Activated naive CD8-positive, alpha-beta T cell treated with anti-CD3 and anti-CD28 coated beads for 36 hours (primary cell): ENCODE results near the gene RAB12. TPM values are rescaled to one million over a fixed set of nuclear protein-coding genes. Genes with fewer than 3 reads are reported as not detected.
"Not testable (repeated sequence)": the region's sequence is repeated elsewhere in the genome, so short reads cannot be mapped to it uniquely, and the experiment has no call there.

Experiments used
- DNase-seq: peaks from one replicate; pipeline ENCODE4 v3.0.0; 2021
- H3K27ac Mint-ChIP-seq: one replicate; pipeline ENCODE4 v1.8.0; 2022; ENCODE audit warnings: mild to moderate bottlenecking, moderate library complexity, mixed read lengths
- H3K27me3 Mint-ChIP-seq: one replicate; pipeline ENCODE4 v1.8.0; 2022; ENCODE audit warnings: mild to moderate bottlenecking, mixed read lengths
- H3K36me3 Mint-ChIP-seq: one replicate; pipeline ENCODE4 v1.8.0; 2021; ENCODE audit warnings: mild to moderate bottlenecking, mixed read lengths
- H3K4me1 Mint-ChIP-seq: one replicate; pipeline ENCODE4 v1.8.0; 2021; ENCODE audit warnings: mixed read lengths
- H3K4me3 Mint-ChIP-seq: one replicate; pipeline ENCODE4 v1.8.0; 2022; ENCODE audit warnings: mild to moderate bottlenecking, moderate library complexity, mixed read lengths
- H3K9me3 Mint-ChIP-seq: one replicate; pipeline ENCODE4 v1.8.0; 2022; ENCODE audit warnings: mixed read lengths
- total RNA-seq, 2 experiments: library from RNA; stranded (reverse); gene quantifications; one replicate each; pipeline ENCODE4 v1.2.3, GENCODE V29; 2021

Gene RAB12
- total RNA-seq, 2 experiments from 2014 or later, result 12.5 to 14.8 TPM

GRCh38 chr18:8622625-8623024 lies 13.4 kb downstream of the RAB12 start:
- not testable (repeated sequence) for DNase-seq, H3K27me3 Mint-ChIP-seq, H3K27ac Mint-ChIP-seq, H3K4me3 Mint-ChIP-seq, H3K9me3 Mint-ChIP-seq
- H3K36me3 Mint-ChIP-seq, result peaks cover 64% of the 10 kb centered on the region
- H3K4me1 Mint-ChIP-seq, result peaks cover 36% of the 10 kb centered on the region

GRCh38 chr18:8623549-8624106 lies 14.4 kb downstream of the RAB12 start:
- Mint-ChIP-seq H3K4me1 (peaks cover 36% of the 10 kb centered on the region), H3K36me3 (peaks cover 57% of the 10 kb centered on the region), H3K27ac (peak overlapping the region; percentile 73), H3K27me3 (no peaks in the 10 kb centered on the region), H3K4me3 (no peak overlapping the region), H3K9me3 (peaks cover 5% of the 10 kb centered on the region)
- no peak for DNase-seq

- Mint-ChIP-seq H3K27ac (no peak overlapping the region), H3K36me3 (peaks cover 44% of the 10 kb centered on the region), H3K4me1 (peaks cover 23% of the 10 kb centered on the region), H3K9me3 (peaks cover 5% of the 10 kb centered on the region), H3K4me3 (no peak overlapping the region), H3K27me3 (no peaks in the 10 kb centered on the region)
- DNase-seq, result no peak
Observed at GRCh38 chr18:8625461-8626092, 16.3 kb downstream of the RAB12 start.

GRCh38 chr18:8626414-8627106 lies 17.3 kb downstream of the RAB12 start:
- Mint-ChIP-seq H3K4me1 (peaks cover 18% of the 10 kb centered on the region), H3K27ac (no peak overlapping the region), H3K9me3 (peaks cover 5% of the 10 kb centered on the region), H3K4me3 (no peak overlapping the region), H3K27me3 (no peaks in the 10 kb centered on the region), H3K36me3 (peaks cover 38% of the 10 kb centered on the region)
- DNase-seq, result no peak

- Mint-ChIP-seq H3K9me3 (peaks cover 4% of the 10 kb centered on the region), H3K27me3 (no peaks in the 10 kb centered on the region), H3K27ac (no peak overlapping the region), H3K4me1 (peaks cover 18% of the 10 kb centered on the region), H3K36me3 (peaks cover 32% of the 10 kb centered on the region), H3K4me3 (no peak overlapping the region)
- DNase-seq, result no peak
Observed at GRCh38 chr18:8627107-8627472, 17.9 kb downstream of the RAB12 start.

- H3K4me3 Mint-ChIP-seq, result no peak overlapping the region
- peaks cover 28% of the 10 kb centered on the region for H3K36me3 Mint-ChIP-seq
- H3K4me1 Mint-ChIP-seq, result peaks cover 15% of the 10 kb centered on the region
Observed at GRCh38 chr18:8627540-8627939, 18.3 kb downstream of the RAB12 start.

GRCh38 chr18:8629602-8630001 lies 20.4 kb downstream of the RAB12 start:
- H3K36me3 Mint-ChIP-seq, result peaks cover 25% of the 10 kb centered on the region
- no peaks in the 10 kb centered on the region for H3K9me3 Mint-ChIP-seq
- no peak for DNase-seq
- no peak overlapping the region for H3K27ac Mint-ChIP-seq
- no peak overlapping the region for H3K4me3 Mint-ChIP-seq
- peaks cover 2% of the 10 kb centered on the region for H3K4me1 Mint-ChIP-seq
- no peaks in the 10 kb centered on the region for H3K27me3 Mint-ChIP-seq

More at GRCh38 chr18:8627540-8627939, 18.3 kb downstream of the RAB12 start:
- Mint-ChIP-seq H3K27me3 (no peaks in the 10 kb centered on the region), H3K9me3 (no peaks in the 10 kb centered on the region), H3K27ac (no peak overlapping the region)
- no peak for DNase-seq

GRCh38 chr18:8630546-8630945 lies 21.3 kb downstream of the RAB12 start:
- Mint-ChIP-seq H3K27me3 (no peaks in the 10 kb centered on the region), H3K4me3 (no peak overlapping the region), H3K27ac (no peak overlapping the region), H3K4me1 (no peaks in the 10 kb centered on the region), H3K9me3 (no peaks in the 10 kb centered on the region), H3K36me3 (peaks cover 28% of the 10 kb centered on the region)
- no peak for DNase-seq

GRCh38 chr18:8631265-8631664 lies 22.0 kb downstream of the RAB12 start:
- Mint-ChIP-seq H3K9me3 (no peaks in the 10 kb centered on the region), H3K27me3 (no peaks in the 10 kb centered on the region), H3K27ac (peak overlapping the region; percentile 20), H3K4me1 (no peaks in the 10 kb centered on the region), H3K4me3 (no peak overlapping the region), H3K36me3 (peaks cover 20% of the 10 kb centered on the region)
- DNase-seq, result no peak

GRCh38 chr18:8632386-8632785 lies 23.1 kb downstream of the RAB12 start:
- Mint-ChIP-seq H3K4me1 (no peaks in the 10 kb centered on the region), H3K4me3 (no peak overlapping the region), H3K27ac (no peak overlapping the region), H3K9me3 (no peaks in the 10 kb centered on the region), H3K27me3 (no peaks in the 10 kb centered on the region), H3K36me3 (peaks cover 13% of the 10 kb centered on the region)
- no peak for DNase-seq

GRCh38 chr18:8634508-8634907 lies 25.3 kb downstream of the RAB12 start:
- Mint-ChIP-seq H3K27ac (no peak overlapping the region), H3K4me1 (no peaks in the 10 kb centered on the region), H3K9me3 (no peaks in the 10 kb centered on the region), H3K27me3 (no peaks in the 10 kb centered on the region), H3K36me3 (peaks cover 21% of the 10 kb centered on the region), H3K4me3 (no peak overlapping the region)
- no peak for DNase-seq

- no peaks in the 10 kb centered on the region for H3K9me3 Mint-ChIP-seq
- H3K4me1 Mint-ChIP-seq, result no peaks in the 10 kb centered on the region
- peaks cover 27% of the 10 kb centered on the region for H3K36me3 Mint-ChIP-seq
- H3K4me3 Mint-ChIP-seq, result no peak overlapping the region
- H3K27me3 Mint-ChIP-seq, result no peaks in the 10 kb centered on the region
- no peak for DNase-seq
- no peak overlapping the region for H3K27ac Mint-ChIP-seq
Observed at GRCh38 chr18:8635087-8635486, 25.9 kb downstream of the RAB12 start.

- Mint-ChIP-seq H3K4me1 (peaks cover 7% of the 10 kb centered on the region), H3K9me3 (no peaks in the 10 kb centered on the region), H3K27me3 (no peaks in the 10 kb centered on the region), H3K27ac (peak overlapping the region; percentile 1), H3K36me3 (peaks cover 36% of the 10 kb centered on the region), H3K4me3 (no peak overlapping the region)
- no peak for DNase-seq
Observed at GRCh38 chr18:8639762-8640161, 30.5 kb downstream of the RAB12 start.

GRCh38 chr18:8643326-8643878 lies 34.2 kb downstream of the RAB12 start:
- no peak overlapping the region for H3K4me3 Mint-ChIP-seq
- peaks cover 15% of the 10 kb centered on the region for H3K27me3 Mint-ChIP-seq
- peaks cover 28% of the 10 kb centered on the region for H3K36me3 Mint-ChIP-seq
- DNase-seq, result no peak
- H3K27ac Mint-ChIP-seq, result no peak overlapping the region
- peaks cover 7% of the 10 kb centered on the region for H3K4me1 Mint-ChIP-seq
- no peaks in the 10 kb centered on the region for H3K9me3 Mint-ChIP-seq

- not testable (repeated sequence) for H3K4me1 Mint-ChIP-seq, DNase-seq, H3K9me3 Mint-ChIP-seq, H3K36me3 Mint-ChIP-seq, H3K4me3 Mint-ChIP-seq, H3K27ac Mint-ChIP-seq
- peaks cover 30% of the 10 kb centered on the region for H3K27me3 Mint-ChIP-seq
Observed at GRCh38 chr18:8647359-8647758, 38.1 kb downstream of the RAB12 start.
